HG03108 (cell line): ENCODE results near the gene CDC16.
A peak's percentile ranks its signal among the peaks of the same experiment; 100 is the strongest.
"Not testable (repeated sequence)": the region's sequence is repeated elsewhere in the genome, so short reads cannot be mapped to it uniquely, and the experiment has no call there.

ENCODE experiments used
- ATAC-seq: cut with Tn5 transposase; IDR thresholded peaks from one replicate; pipeline ENCODE4 v1.9.1; 2021; ENCODE audit warnings: moderate library complexity; ENCODE audit not compliant: unreplicated experiment

CDC16 gene

GRCh38 chr13:114234645-114235421 is at the start of gene CDC16:
CDC16 (plus strand) TSS chr13:114234897; CDS start chr13:114235085, 188 bp downstream.
- ATAC-seq: peak; percentile 86

- ATAC-seq: no peak
These were observed 49.3 kb upstream of the CDC16 start for GRCh38 chr13:114185182-114185971.

- no peak for ATAC-seq
These were observed 39.8 kb upstream of the CDC16 start for GRCh38 chr13:114194853-114195252.

GRCh38 chr13:114196629-114197028 is 38.1 kb upstream of the CDC16 start:
- ATAC-seq: no peak

- no peak for ATAC-seq
These were observed 36.1 kb upstream of the CDC16 start for GRCh38 chr13:114198556-114198955.

- ATAC-seq: not testable (repeated sequence)
These were observed 35.2 kb upstream of the CDC16 start for GRCh38 chr13:114199526-114199925.

GRCh38 chr13:114199954-114200353 is 34.7 kb upstream of the CDC16 start:
- ATAC-seq: no peak

- no peak for ATAC-seq
These were observed 34.2 kb upstream of the CDC16 start for GRCh38 chr13:114200399-114200911.

GRCh38 chr13:114202581-114202980 is 32.1 kb upstream of the CDC16 start:
- ATAC-seq: no peak

GRCh38 chr13:114203536-114203935 is 31.2 kb upstream of the CDC16 start:
- ATAC-seq: no peak

GRCh38 chr13:114204894-114205293 is 29.8 kb upstream of the CDC16 start:
- no peak for ATAC-seq

GRCh38 chr13:114208134-114208533 is 26.6 kb upstream of the CDC16 start:
- no peak for ATAC-seq

GRCh38 chr13:114211446-114212157 is 23.1 kb upstream of the CDC16 start:
- no peak for ATAC-seq

GRCh38 chr13:114212158-114212495 is 22.6 kb upstream of the CDC16 start:
- ATAC-seq: no peak

GRCh38 chr13:114213980-114214379 is 20.7 kb upstream of the CDC16 start:
- no peak for ATAC-seq

GRCh38 chr13:114219392-114219791 is 15.3 kb upstream of the CDC16 start:
- no peak for ATAC-seq

GRCh38 chr13:114222461-114222968 is 12.2 kb upstream of the CDC16 start:
- no peak for ATAC-seq

- ATAC-seq: no peak
These were observed 10.5 kb upstream of the CDC16 start for GRCh38 chr13:114224201-114224600.

- no peak for ATAC-seq
These were observed 9.1 kb upstream of the CDC16 start for GRCh38 chr13:114225610-114226009.

- no peak for ATAC-seq
These were observed 8.6 kb upstream of the CDC16 start for GRCh38 chr13:114226088-114226487.

GRCh38 chr13:114226699-114227323 is 7.9 kb upstream of the CDC16 start:
- no peak for ATAC-seq
